K562 (cell line): ENCODE data around the gene HOTAIR. TPM values are rescaled to one million over a fixed set of nuclear protein-coding genes. Genes with fewer than 3 reads are reported as not detected.
A peak's percentile ranks its signal among the peaks of the same experiment; 100 is the strongest.

Experiments used
- ATAC-seq: fragments of 200-7000 bp; cut with Tn5 transposase; 3 replicates; pipeline ENCODE4 v1.9.1; 2020; ENCODE audit warnings: moderate library complexity
- BruUV-seq: library from RNA; stranded (reverse); fragments of 400-500 nt; replicated peaks from 2 replicates; lab custom pipeline; 2021; lab: Mats Ljungman, UMichigan
- CTCF ChIA-PET: fragments of 300-600 bp; formaldehyde crosslinking; extraction: SDS; loops from one replicate; lab custom pipeline; 2021; ENCODE audit warnings: low intra/inter-chr PET ratio; lab: Yijun Ruan, JAX
- POLR2A ChIA-PET: fragments of 300-600, 350-650 bp; sonication (Branson Sonifier 250); formaldehyde crosslinking; extraction: SDS; loops from one replicate; lab custom pipeline; 2021; ENCODE audit warnings: antibody characterized with exemption, inconsistent platforms; lab: Yijun Ruan, JAX
- DNase-seq, 4 experiments: peaks; one replicate each; pipeline versions ENCODE4 v3.0.0 to v3.0.0-alpha.2; 2011 to 2018; ENCODE audit warnings: low spot score in 3 of 4, mixed read lengths in 3 of 4; ENCODE audit errors: extremely low read depth in 1 of 4
- FAIRE-seq: peaks from 2 replicates; lab custom pipeline; 2011; peaks lifted over from hg19 to GRCh38; lab: Jason Lieb, UNC
- H2AFZ ChIP-seq: 2 replicates; pipeline ENCODE4 v1.6.0; 2011; ENCODE audit warnings: low read depth, low read length, control low read depth, inconsistent platforms
- H3K27ac ChIP-seq: fragments of 200-600 bp; 3 replicates; pipeline ENCODE4 v1.8.0; 2011; ENCODE audit warnings: low read depth, mild to moderate bottlenecking, control low read depth, inconsistent platforms, low read length, moderate library complexity, mixed read lengths; ENCODE audit errors: extremely low read depth
- H3K27me3 ChIP-seq, 2 experiments: fragments of 300-600 bp in 1 of 2; 2 replicates in 1 of 2; 3 replicates in 1 of 2; pipeline versions ENCODE4 v1.6.0 to v1.8.0; 2011; ENCODE audit warnings: inconsistent platforms in 2 of 2, low read length in 2 of 2, mild to moderate bottlenecking in 1 of 2, mixed read lengths in 1 of 2, moderate library complexity in 1 of 2; ENCODE audit not compliant: control insufficient read depth in 2 of 2, insufficient read depth in 2 of 2
- H3K36me3 ChIP-seq: fragments of 300-600 bp; 3 replicates; pipeline ENCODE4 v1.8.0; 2011; ENCODE audit warnings: mild to moderate bottlenecking, low read length, inconsistent platforms; ENCODE audit not compliant: control insufficient read depth, insufficient read depth
- H3K4me1 ChIP-seq, 2 experiments: fragments of 200-600 bp in 1 of 2; replicated peaks in 1 of 2; 2 replicates in 1 of 2; 3 replicates in 1 of 2; pipeline versions ENCODE4 v1.5.1 to v1.8.0; 2011; ENCODE audit warnings: inconsistent platforms in 2 of 2, low read length in 2 of 2, mild to moderate bottlenecking in 1 of 2, mixed read lengths in 1 of 2, moderate library complexity in 1 of 2; ENCODE audit not compliant: control insufficient read depth in 2 of 2, insufficient read depth in 2 of 2
- H3K4me2 ChIP-seq: 2 replicates; pipeline ENCODE4 v1.6.1; 2011; ENCODE audit warnings: low read length, control low read depth, inconsistent platforms, mixed read lengths; ENCODE audit not compliant: insufficient read depth
- H3K4me3 ChIP-seq: fragments of 200-600 bp; sonication (generic), shearing (Covaris generic); 2 replicates; pipeline ENCODE4 v1.5.1; 2016; ENCODE audit warnings: control low read depth, inconsistent platforms
- H3K79me2 ChIP-seq: fragments of 200-600 bp; 3 replicates; pipeline ENCODE4 v1.8.0; 2011; ENCODE audit warnings: low read length, inconsistent platforms; ENCODE audit not compliant: control insufficient read depth, insufficient read depth
- H3K9ac ChIP-seq, 2 experiments: 2 replicates each; pipeline versions ENCODE4 v1.6.0 to v1.6.1; 2011; ENCODE audit warnings: low read depth in 2 of 2, low read length in 2 of 2, control low read depth in 1 of 2, inconsistent platforms in 1 of 2, mild to moderate bottlenecking in 1 of 2, mixed read lengths in 1 of 2; ENCODE audit not compliant: insufficient read depth in 1 of 2
- H3K9me1 ChIP-seq: one replicate; pipeline ENCODE4 v1.6.0; 2011; ENCODE audit warnings: inconsistent platforms, mild to moderate bottlenecking, low read length, moderate library complexity; ENCODE audit not compliant: control insufficient read depth, insufficient read depth
- H3K9me3 ChIP-seq: replicated peaks from 2 replicates; pipeline ENCODE4 v1.5.1; 2011; ENCODE audit warnings: low read depth, low read length, inconsistent platforms; ENCODE audit not compliant: control insufficient read depth, insufficient read depth
- H4K20me1 ChIP-seq: replicated peaks from 2 replicates; pipeline ENCODE4 v1.6.1; 2011; ENCODE audit warnings: low read length, inconsistent platforms, mixed read lengths; ENCODE audit not compliant: control insufficient read depth, insufficient read depth
- CTCF ChIP-seq, 3 experiments: IDR thresholded peaks in 2 of 3; conservative IDR thresholded peaks in 1 of 3; 2 replicates each; pipeline ENCODE4 v1.5.1; 2011 to 2012; ENCODE audit warnings: low read length in 3 of 3, mild to moderate bottlenecking in 3 of 3, control low read depth in 2 of 3, improper control_type of control experiment in 1 of 3, inconsistent platforms in 1 of 3, low read depth in 1 of 3, mixed read lengths in 1 of 3, moderate library complexity in 1 of 3; ENCODE audit not compliant: insufficient read depth in 2 of 3
- GTF2E2 ChIP-seq: fragments of 200-800 bp; sonication (Bioruptor generic); IDR thresholded peaks from 2 replicates; pipeline ENCODE4 v1.6.1; 2016; ENCODE audit warnings: missing genetic modification characterization, missing compliant biosample characterization
- RAD21 ChIP-seq, 2 experiments: fragments of 250-450 bp in 1 of 2; fragments of 450-650 bp in 1 of 2; sonication (Bioruptor Pico) in 1 of 2; formaldehyde crosslinking in 1 of 2; IDR thresholded peaks in 1 of 2; conservative IDR thresholded peaks in 1 of 2; 2 replicates each; pipeline versions ENCODE4 v1.4.0 to v1.8.0; 2020 to 2022; ENCODE audit warnings: mild to moderate bottlenecking in 2 of 2, moderate library complexity in 1 of 2
- WGBS: fragments of 100-300 bp; shearing (Covaris generic); methylation state at CpG from one replicate; pipeline ENCODE4 v1.1.6; 2016; ENCODE audit warnings: low coverage, mixed read lengths; ENCODE audit not compliant: insufficient coverage; ENCODE audit errors: missing lambda C conversion rate; 5-methylcytosine and 5-hydroxymethylcytosine counted together
- in situ Hi-C: fragments of 300-500 bp; cut with MboI; formaldehyde crosslinking; loops from 4 replicates; pipeline ENCODE4 v1.15.0; 2018; ENCODE audit warnings: inconsistent platforms, mixed read lengths
- intact Hi-C: fragments of 100-400 bp; cut with micrococcal nuclease; formaldehyde crosslinking; loops from 2 replicates; pipeline ENCODE4 v1.14.2; 2022
- polyA plus RNA-seq, 8 experiments: library from polyadenylated mRNA; depleted of rRNA in 4 of 8; stranded (reverse) in 5 of 8; unstranded in 3 of 8; fragments of >200 nt; fragmentation: Nextera tagmentation in 2 of 8; fragmentation: Illumina TruSeq in 1 of 8; extraction: Ambion mirVana in 2 of 8; extraction: Trizol in 1 of 8; gene quantifications; 2 replicates each; pipeline versions ENCODE4 v1.2.1 to v1.2.3, GENCODE V29; 2011 to 2014; ENCODE audit warnings: inconsistent platforms in 1 of 8, missing spikeins in 1 of 8
- total RNA-seq, 7 experiments: library from RNA; depleted of rRNA in 6 of 7; stranded (reverse); fragments of >200 nt in 6 of 7; fragmentation: Illumina TruSeq in 2 of 7; extraction: Trizol in 2 of 7; gene quantifications; 2 replicates each; pipeline versions ENCODE4 v1.2.1 to v1.2.3, GENCODE V29; 2011 to 2021; ENCODE audit warnings: low replicate concordance in 1 of 7

The HOTAIR gene
- total and polyA plus RNA-seq, 9 of the 15 experiments (the other 6 are each of a cell fraction or from before 2014, with no cell fraction given), result 0.04 TPM; not detected in 8

- intact Hi-C loops (no loop called here), in situ Hi-C loops (no loop called here)
- no peaks in the 10 kb centered on the region for H3K9me3 ChIP-seq
- H4K20me1 ChIP-seq, result 0 out of 2 replicates have a peak, but pooled peaks cover 19% of the 10 kb centered on the region
- no peak for TF ChIP-seq GTF2E2 (tag)
- TF ChIP-seq RAD21 (CRISPR knock-in tag; conservative IDR thresholded peaks at IDR 0.05 in 1 of 2, IDR thresholded peaks at IDR 0.05 in 1 of 2), result 0 out of 4 replicates have a peak, but pooled peaks of 1 of the 2 experiments have one; percentile 14
- peak in 1 of 3 experiments; percentile 28; a peak in 2 of 6 replicates for TF ChIP-seq CTCF (IDR thresholded peaks at IDR 0.05 in 2 of 3, conservative IDR thresholded peaks at IDR 0.05 in 1 of 3; ENCODE audit: insufficient read depth in 2 of 3, low read depth in 1 of 3, low read length in 3 of 3)
- no peak overlapping the region for H3K27ac ChIP-seq
- no peak overlapping the region; a peak in 1 of 4 replicates for H3K9ac ChIP-seq
- FAIRE-seq (no peak), ATAC-seq (peak; percentile 66), DNase-seq (peak in 2 of 4 experiments; percentile 33)
- CTCF ChIA-PET, result no interaction called here
- no peak overlapping the region for H3K4me2 ChIP-seq
- no peaks in the 10 kb centered on the region for H3K36me3 ChIP-seq
- WGBS, result 18% methylated on average over 39 of the region's 72 CpGs
- H3K79me2 ChIP-seq, result no peaks in the 10 kb centered on the region
- no peaks in the 10 kb centered on the region for H3K9me1 ChIP-seq
- POLR2A ChIA-PET, result interaction anchor here (0.6 kb wide), 1 partner anchor 125 kb away, joined by 3 read pairs; no protein-coding TSS in a partner anchor
- no TSS peak for BruUV-seq
- H3K27me3 ChIP-seq, result peaks cover 61 to 79% of the 10 kb centered on the region in 2 experiments
- no peak overlapping the region for H2AFZ ChIP-seq
- H3K4me3 ChIP-seq, result no peak overlapping the region
- peaks cover 0 to 18% of the 10 kb centered on the region in 2 experiments; a peak in 4 of 5 replicates for H3K4me1 ChIP-seq
These were observed 13.6 kb downstream of the HOTAIR start for GRCh38 chr12:53961025-53961761.
